Cardiac fibroblast (primary cell): ENCODE measurements around the gene TMEM232.
A peak's percentile ranks its signal among the peaks of the same experiment; 100 is the strongest.
"Not testable (repeated sequence)": the region's sequence is repeated elsewhere in the genome, so short reads cannot be mapped to it uniquely, and the experiment has no call there.

ENCODE experiments used
- DNase-seq, 2 donors: peaks; one replicate each; pipeline versions ENCODE4 v3.0.0 to v3.0.0-alpha.2; 2010; ENCODE audit warnings: low read depth in 2 of 2
- H3K4me3 ChIP-seq, 2 donors: replicated peaks in 1 of 2; 1 replicate in 1 of 2; 2 replicates in 1 of 2; pipeline ENCODE4 v1.5.1; 2011; ENCODE audit warnings: low read depth in 2 of 2, low read length in 2 of 2, mild to moderate bottlenecking in 2 of 2, moderate library complexity in 1 of 2
- CTCF ChIP-seq: IDR thresholded peaks from one replicate; pipeline ENCODE4 v1.5.1; 2011; ENCODE audit warnings: low read depth, mild to moderate bottlenecking, low read length, inconsistent platforms

TMEM232 gene

GRCh38 chr5:110536120-110537115 lies 190.1 kb downstream of the TMEM232 start:
- TF ChIP-seq CTCF = no peak
- DNase-seq = peak in 1 of 2 donors; percentile 19
- no peak overlapping the region for H3K4me3 ChIP-seq

GRCh38 chr5:110535146-110535545 lies 191.3 kb downstream of the TMEM232 start:
- H3K4me3 ChIP-seq, DNase-seq: not testable (repeated sequence)

- H3K4me3 ChIP-seq = no peak overlapping the region
- TF ChIP-seq CTCF = no peak
- no peak for DNase-seq
These were observed 200.7 kb downstream of the TMEM232 start for GRCh38 chr5:110525762-110526161.

- DNase-seq = no peak
- no peak overlapping the region for H3K4me3 ChIP-seq
- TF ChIP-seq CTCF = no peak
These were observed 209.1 kb downstream of the TMEM232 start for GRCh38 chr5:110517396-110517795.

- H3K4me3 ChIP-seq = no peak overlapping the region
- DNase-seq = no peak
- TF ChIP-seq CTCF = no peak
These were observed 212.4 kb downstream of the TMEM232 start for GRCh38 chr5:110514030-110514429.

GRCh38 chr5:110512266-110512665 lies 214.2 kb downstream of the TMEM232 start:
- no peak for TF ChIP-seq CTCF
- no peak overlapping the region for H3K4me3 ChIP-seq
- no peak for DNase-seq

GRCh38 chr5:110510146-110510545 lies 216.3 kb downstream of the TMEM232 start:
- TF ChIP-seq CTCF = no peak
- no peak for DNase-seq

More at GRCh38 chr5:110510146-110510545, 216.3 kb downstream of the TMEM232 start:
- no peak overlapping the region for H3K4me3 ChIP-seq
